Measurements from ENCODE around the gene SLC1A5.

SLC1A5 gene

DNA sequence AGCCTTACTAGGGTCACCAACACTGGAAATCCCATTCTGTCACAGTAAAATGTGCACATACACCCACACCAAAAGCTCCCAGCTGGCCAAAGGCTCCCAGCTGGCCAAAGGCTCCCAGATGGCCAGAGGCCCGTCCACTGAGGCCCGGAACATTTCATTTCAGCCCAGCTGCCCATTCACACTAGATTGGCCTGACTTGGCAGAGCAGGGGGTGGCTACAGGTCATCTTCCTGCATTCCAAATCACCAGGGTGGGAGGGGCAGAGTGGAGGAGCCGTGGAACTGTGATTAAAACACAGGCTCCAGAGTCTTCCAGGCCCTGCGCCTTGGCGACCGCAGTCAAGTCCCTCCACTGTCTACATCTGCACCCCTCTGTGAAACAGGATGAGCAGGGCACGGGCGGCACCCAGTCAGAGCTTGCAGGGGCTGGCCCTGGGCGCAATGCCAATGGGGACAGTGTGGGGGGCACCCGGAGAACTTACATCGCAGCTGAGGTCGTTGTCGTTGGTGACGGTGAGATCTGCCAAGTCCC, 61.4 kb downstream of the SLC1A5 start:
- H2AFZ ChIP-seq (ENCODE audit: low read depth, low read length) = no peak overlapping the region
- no peaks in the 10 kb centered on the region for H3K4me1 ChIP-seq (ENCODE audit: insufficient read depth, low read length)
- peaks cover 85% of the 10 kb centered on the region for H4K20me1 ChIP-seq (ENCODE audit: insufficient read depth, low read length)
- H3K4me2 ChIP-seq (ENCODE audit: insufficient read depth, low read length) = no peak overlapping the region
- H3K4me3 ChIP-seq (ENCODE audit: low read depth in 1 of 2, low read length in 2 of 2) = no peak overlapping the region
- no peak for ATAC-seq (ENCODE audit: insufficient read depth, low read depth)
- no peak overlapping the region for H3K27ac ChIP-seq (ENCODE audit: low read length)
- no peaks in the 10 kb centered on the region for H3K27me3 ChIP-seq (ENCODE audit: insufficient read depth, low read length, poor library complexity)
- TF ChIP-seq EZH2 (IDR thresholded peaks at IDR 0.05; ENCODE audit: borderline replicate concordance, low read depth, low read length, severe bottlenecking) = no peak
- TF ChIP-seq, protein P1, sequence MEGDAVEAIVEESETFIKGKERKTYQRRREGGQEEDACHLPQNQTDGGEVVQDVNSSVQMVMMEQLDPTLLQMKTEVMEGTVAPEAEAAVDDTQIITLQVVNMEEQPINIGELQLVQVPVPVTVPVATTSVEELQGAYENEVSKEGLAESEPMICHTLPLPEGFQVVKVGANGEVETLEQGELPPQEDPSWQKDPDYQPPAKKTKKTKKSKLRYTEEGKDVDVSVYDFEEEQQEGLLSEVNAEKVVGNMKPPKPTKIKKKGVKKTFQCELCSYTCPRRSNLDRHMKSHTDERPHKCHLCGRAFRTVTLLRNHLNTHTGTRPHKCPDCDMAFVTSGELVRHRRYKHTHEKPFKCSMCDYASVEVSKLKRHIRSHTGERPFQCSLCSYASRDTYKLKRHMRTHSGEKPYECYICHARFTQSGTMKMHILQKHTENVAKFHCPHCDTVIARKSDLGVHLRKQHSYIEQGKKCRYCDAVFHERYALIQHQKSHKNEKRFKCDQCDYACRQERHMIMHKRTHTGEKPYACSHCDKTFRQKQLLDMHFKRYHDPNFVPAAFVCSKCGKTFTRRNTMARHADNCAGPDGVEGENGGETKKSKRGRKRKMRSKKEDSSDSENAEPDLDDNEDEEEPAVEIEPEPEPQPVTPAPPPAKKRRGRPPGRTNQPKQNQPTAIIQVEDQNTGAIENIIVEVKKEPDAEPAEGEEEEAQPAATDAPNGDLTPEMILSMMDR (IDR thresholded peaks at IDR 0.05; ENCODE audit: borderline replicate concordance, extremely low read depth, low read length, poor library complexity, severe bottlenecking) = no peak
- DNase-seq = no peak
- H3K9ac ChIP-seq (ENCODE audit: low read depth, low read length) = no peak overlapping the region
- peaks cover 100% of the 10 kb centered on the region for H3K36me3 ChIP-seq (ENCODE audit: insufficient read depth, low read length)
- no peaks in the 10 kb centered on the region for H3K9me3 ChIP-seq (ENCODE audit: insufficient read depth, low read length, severe bottlenecking)
- peaks cover 42% of the 10 kb centered on the region for H3K79me2 ChIP-seq (ENCODE audit: insufficient read depth, low read length)

DNA sequence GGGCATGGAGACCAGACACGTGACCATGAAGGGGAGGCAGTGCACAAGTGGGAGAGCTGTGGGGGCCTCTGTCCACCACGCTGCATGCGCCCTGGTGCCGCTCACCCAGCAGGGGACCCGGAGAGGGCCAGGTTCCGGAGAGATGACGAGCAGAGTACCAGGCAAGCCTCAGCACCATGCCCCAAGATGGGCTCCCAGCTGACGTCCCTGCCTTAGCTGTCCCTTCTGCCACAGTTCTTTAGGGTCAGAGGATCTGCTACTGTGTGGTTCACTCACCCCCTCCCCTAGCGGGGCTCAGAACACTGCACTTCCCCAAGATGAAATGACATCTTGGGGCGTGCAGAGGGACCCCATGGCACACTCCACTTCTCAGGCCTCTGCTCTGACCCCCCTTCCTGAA, 61.8 kb downstream of the SLC1A5 start:
- Histone ChIP-seq H2AFZ (ENCODE audit: low read depth, low read length) (no peak overlapping the region), H3K79me2 (ENCODE audit: insufficient read depth, low read length) (peaks cover 37% of the 10 kb centered on the region), H3K27ac (ENCODE audit: low read length) (no peak overlapping the region), H3K9me3 (ENCODE audit: insufficient read depth, low read length, severe bottlenecking) (no peaks in the 10 kb centered on the region), H4K20me1 (ENCODE audit: insufficient read depth, low read length) (peaks cover 85% of the 10 kb centered on the region), H3K4me2 (ENCODE audit: insufficient read depth, low read length) (no peak overlapping the region), H3K4me1 (ENCODE audit: insufficient read depth, low read length) (0 out of 2 replicates have a peak, but pooled peaks cover under 1% of the 10 kb centered on the region), H3K36me3 (ENCODE audit: insufficient read depth, low read length) (peaks cover 100% of the 10 kb centered on the region), H3K9ac (ENCODE audit: low read depth, low read length) (no peak overlapping the region), H3K27me3 (ENCODE audit: insufficient read depth, low read length, poor library complexity) (no peaks in the 10 kb centered on the region), H3K4me3 (ENCODE audit: low read depth in 1 of 2, low read length in 2 of 2) (no peak overlapping the region)
- TF ChIP-seq, protein P1 (IDR thresholded peaks at IDR 0.05; ENCODE audit: borderline replicate concordance, extremely low read depth, low read length, poor library complexity, severe bottlenecking) = no peak
- TF ChIP-seq EZH2 (IDR thresholded peaks at IDR 0.05; ENCODE audit: borderline replicate concordance, low read depth, low read length, severe bottlenecking) = no peak
- no peak for DNase-seq
- no peak for ATAC-seq (ENCODE audit: insufficient read depth, low read depth)

DNA sequence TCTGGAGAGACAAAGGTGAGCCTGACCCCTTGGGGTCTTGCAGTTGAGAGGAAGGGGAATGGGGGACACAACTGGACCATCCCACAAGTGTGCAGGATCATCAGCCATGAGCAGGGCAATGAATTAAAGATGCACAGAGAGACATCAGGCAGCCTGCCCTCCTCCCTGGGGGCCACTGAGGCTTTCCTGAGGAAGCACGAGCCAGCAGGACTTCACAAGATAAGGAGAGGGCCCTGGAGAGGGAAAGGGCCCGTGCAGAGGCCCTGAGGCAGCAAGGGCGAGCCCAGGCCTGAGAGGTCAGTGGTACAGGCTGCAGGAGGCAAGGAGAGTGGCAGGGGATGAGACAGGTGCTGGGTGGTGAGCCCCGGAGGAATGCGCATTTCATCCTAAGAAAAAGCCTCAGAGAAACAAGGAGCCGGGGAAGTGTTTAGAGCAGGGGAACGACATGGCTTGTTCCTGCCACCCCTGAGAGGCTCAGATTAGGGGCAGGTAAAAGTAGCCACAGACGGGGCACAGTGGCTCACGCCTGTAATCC, 62.5 kb downstream of the SLC1A5 start:
- Histone ChIP-seq H4K20me1 (ENCODE audit: insufficient read depth, low read length) (peaks cover 85% of the 10 kb centered on the region), H3K9me3 (ENCODE audit: insufficient read depth, low read length, severe bottlenecking) (no peaks in the 10 kb centered on the region), H3K79me2 (ENCODE audit: insufficient read depth, low read length) (peaks cover 31% of the 10 kb centered on the region), H3K4me3 (ENCODE audit: low read depth in 1 of 2, low read length in 2 of 2) (no peak overlapping the region), H3K27ac (ENCODE audit: low read length) (no peak overlapping the region), H2AFZ (ENCODE audit: low read depth, low read length) (no peak overlapping the region), H3K4me2 (ENCODE audit: insufficient read depth, low read length) (no peak overlapping the region), H3K27me3 (ENCODE audit: insufficient read depth, low read length, poor library complexity) (no peaks in the 10 kb centered on the region), H3K4me1 (ENCODE audit: insufficient read depth, low read length) (peaks cover 4% of the 10 kb centered on the region; the same call in 1 of the 2 replicates), H3K9ac (ENCODE audit: low read depth, low read length) (no peak overlapping the region), H3K36me3 (ENCODE audit: insufficient read depth, low read length) (peaks cover 100% of the 10 kb centered on the region)
- ATAC-seq (ENCODE audit: insufficient read depth, low read depth) = no peak
- DNase-seq = no peak
- TF ChIP-seq, protein P1 (IDR thresholded peaks at IDR 0.05; ENCODE audit: borderline replicate concordance, extremely low read depth, low read length, poor library complexity, severe bottlenecking) = no peak
- TF ChIP-seq EZH2 (IDR thresholded peaks at IDR 0.05; ENCODE audit: borderline replicate concordance, low read depth, low read length, severe bottlenecking) = no peak

All from DND-41 (cell line).